ENCODE data around the gene ZMAT5.
A peak's percentile ranks its signal among the peaks of the same experiment; 100 is the strongest.

Gene ZMAT5

DNA sequence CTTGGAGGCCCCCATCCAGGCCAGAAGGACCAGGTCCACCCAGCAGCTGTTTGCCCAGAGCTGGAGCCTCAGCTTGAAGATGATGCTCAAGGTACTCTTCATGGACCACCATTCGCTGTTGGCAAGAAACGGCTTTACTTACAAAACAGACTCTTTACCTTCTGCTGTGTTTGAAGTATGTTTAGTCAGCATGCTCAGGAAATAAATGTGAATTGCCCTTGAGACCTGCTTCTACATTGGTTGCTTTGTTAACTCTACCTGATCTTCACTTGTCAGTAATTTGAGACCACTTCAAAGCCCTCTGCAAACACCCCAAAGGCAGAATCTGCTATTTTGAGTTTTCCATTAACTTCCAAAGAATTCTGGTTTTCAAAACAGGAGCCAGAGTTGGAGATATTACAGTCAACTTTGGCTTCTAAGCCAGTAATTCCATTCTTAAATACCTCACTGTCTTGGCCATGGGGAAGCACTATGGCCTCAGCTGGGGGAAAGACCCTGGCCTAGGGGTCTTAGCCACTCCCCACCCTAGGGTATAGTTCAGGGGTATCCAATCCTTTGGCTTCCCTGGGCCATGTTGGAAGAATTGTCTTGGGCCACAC lies 3.0 kb upstream of the ZMAT5 start:
- no peak for ATAC-seq (ENCODE audit: insufficient read depth, low read depth)
- Histone ChIP-seq H3K4me2 (ENCODE audit: insufficient read depth, low read length) (no peak overlapping the region), H3K36me3 (ENCODE audit: insufficient read depth, low read length) (peaks cover 20% of the 10 kb centered on the region), H3K27ac (ENCODE audit: low read length) (no peak overlapping the region), H4K20me1 (ENCODE audit: insufficient read depth, low read length) (peaks cover 6% of the 10 kb centered on the region; the same call in 1 of the 2 replicates), H3K9me3 (ENCODE audit: insufficient read depth, low read length, severe bottlenecking) (no peaks in the 10 kb centered on the region), H3K4me3 (ENCODE audit: low read depth in 1 of 2, low read length in 2 of 2) (no peak overlapping the region), H2AFZ (ENCODE audit: low read depth, low read length) (no peak overlapping the region), H3K27me3 (ENCODE audit: insufficient read depth, low read length, poor library complexity) (no peaks in the 10 kb centered on the region), H3K4me1 (ENCODE audit: insufficient read depth, low read length) (peaks cover 29% of the 10 kb centered on the region), H3K9ac (ENCODE audit: low read depth, low read length) (no peak overlapping the region), H3K79me2 (ENCODE audit: insufficient read depth, low read length) (peaks cover 40% of the 10 kb centered on the region)
- no peak for DNase-seq
- no peak for TF ChIP-seq EZH2 (IDR thresholded peaks at IDR 0.05; ENCODE audit: borderline replicate concordance, low read depth, low read length, severe bottlenecking)
- no peak for TF ChIP-seq CTCF (IDR thresholded peaks at IDR 0.05; ENCODE audit: borderline replicate concordance, extremely low read depth, low read length, poor library complexity, severe bottlenecking)

- TF ChIP-seq CTCF (IDR thresholded peaks at IDR 0.05; ENCODE audit: borderline replicate concordance, extremely low read depth, low read length, poor library complexity, severe bottlenecking): no peak
- TF ChIP-seq EZH2 (IDR thresholded peaks at IDR 0.05; ENCODE audit: borderline replicate concordance, low read depth, low read length, severe bottlenecking): no peak
- Histone ChIP-seq H2AFZ (ENCODE audit: low read depth, low read length) (peak overlapping the region; percentile 99), H3K4me2 (ENCODE audit: insufficient read depth, low read length) (peak overlapping the region; percentile 84), H3K4me1 (ENCODE audit: insufficient read depth, low read length) (peaks cover 39% of the 10 kb centered on the region), H3K27ac (ENCODE audit: low read length) (peak overlapping the region; percentile 93), H3K9me3 (ENCODE audit: insufficient read depth, low read length, severe bottlenecking) (no peaks in the 10 kb centered on the region), H3K4me3 (ENCODE audit: low read depth in 1 of 2, low read length in 2 of 2) (peak overlapping the region; percentile 75 to 91), H4K20me1 (ENCODE audit: insufficient read depth, low read length) (peaks cover 6% of the 10 kb centered on the region; the same call in 1 of the 2 replicates), H3K27me3 (ENCODE audit: insufficient read depth, low read length, poor library complexity) (no peaks in the 10 kb centered on the region), H3K36me3 (ENCODE audit: insufficient read depth, low read length) (peaks cover 20% of the 10 kb centered on the region), H3K9ac (ENCODE audit: low read depth, low read length) (peak overlapping the region; percentile 79), H3K79me2 (ENCODE audit: insufficient read depth, low read length) (peaks cover 49% of the 10 kb centered on the region)
- ATAC-seq (ENCODE audit: insufficient read depth, low read depth): no peak
- DNase-seq: no peak
Observed at GRCh38 chr22:29768052-29768693, 1.4 kb upstream of the ZMAT5 start.

DNA sequence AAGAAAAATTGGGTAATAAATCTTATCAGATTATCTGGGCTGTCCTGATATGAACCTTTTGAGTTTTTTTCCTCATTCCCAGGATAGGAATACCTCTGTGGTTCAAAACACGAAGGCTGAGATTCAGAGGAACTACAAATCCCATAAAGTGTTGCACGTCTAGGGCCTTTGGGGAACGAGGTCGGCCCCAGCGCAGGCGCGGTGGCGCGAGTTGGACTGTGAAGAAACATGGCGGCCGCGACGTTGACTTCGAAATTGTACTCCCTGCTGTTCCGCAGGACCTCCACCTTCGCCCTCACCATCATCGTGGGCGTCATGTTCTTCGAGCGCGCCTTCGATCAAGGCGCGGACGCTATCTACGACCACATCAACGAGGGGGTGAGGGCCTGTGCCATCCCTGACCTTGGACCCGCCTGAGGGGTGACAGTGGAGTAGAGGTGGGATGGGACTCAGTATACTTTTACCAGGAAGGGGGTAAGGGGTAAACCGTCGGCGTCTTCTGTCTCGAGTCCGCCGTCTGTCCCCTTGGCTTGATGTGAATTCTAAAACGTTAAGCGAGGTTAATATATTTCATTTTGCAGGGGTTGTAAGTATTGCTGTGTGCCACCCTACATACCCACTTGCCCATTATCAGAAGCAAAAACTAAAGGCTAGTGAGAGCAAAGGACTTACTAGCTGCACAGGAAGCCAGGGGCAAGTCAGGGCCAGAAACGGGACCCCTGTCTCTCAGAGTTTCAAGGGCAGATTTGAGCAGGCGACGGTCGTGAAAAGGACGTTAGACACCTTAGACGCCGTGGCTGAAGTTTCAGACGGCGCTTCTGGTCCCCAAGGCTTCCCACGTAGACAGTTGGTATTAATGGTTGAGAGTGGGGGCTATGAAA lies 604 bp upstream of the ZMAT5 start, which contains the start of gene UQCR10:
UQCR10 (plus strand) TSS at position 199 of the 881 bp plus-strand sequence; CDS start at position 229, 30 bp downstream.
- H2AFZ ChIP-seq (ENCODE audit: low read depth, low read length): peak within 1 kb of the TSS; percentile 99
- H3K9ac ChIP-seq (ENCODE audit: low read depth, low read length): peak within 1 kb of the TSS; percentile 79
- H3K4me2 ChIP-seq (ENCODE audit: insufficient read depth, low read length): peak within 1 kb of the TSS; percentile 84
- no peaks in the 10 kb centered on the region for H3K9me3 ChIP-seq (ENCODE audit: insufficient read depth, low read length, severe bottlenecking)
- H3K27ac ChIP-seq (ENCODE audit: low read length): peak within 1 kb of the TSS; percentile 93
- H3K4me1 ChIP-seq (ENCODE audit: insufficient read depth, low read length): peaks cover 39% of the 10 kb centered on the region
- peaks cover 6% of the 10 kb centered on the region; the same call in 1 of the 2 replicates for H4K20me1 ChIP-seq (ENCODE audit: insufficient read depth, low read length)
- no peaks in the 10 kb centered on the region for H3K27me3 ChIP-seq (ENCODE audit: insufficient read depth, low read length, poor library complexity)
- ATAC-seq (ENCODE audit: insufficient read depth, low read depth) (peak; percentile 79), DNase-seq (peak; percentile 92)
- peaks cover 20% of the 10 kb centered on the region for H3K36me3 ChIP-seq (ENCODE audit: insufficient read depth, low read length)
- peak within 1 kb of the TSS; percentile 88 to 91 for H3K4me3 ChIP-seq (ENCODE audit: low read depth in 1 of 2, low read length in 2 of 2)
- TF ChIP-seq CTCF (IDR thresholded peaks at IDR 0.05; ENCODE audit: borderline replicate concordance, extremely low read depth, low read length, poor library complexity, severe bottlenecking) (no peak), EZH2 (IDR thresholded peaks at IDR 0.05; ENCODE audit: borderline replicate concordance, low read depth, low read length, severe bottlenecking) (no peak)
- peaks cover 49% of the 10 kb centered on the region for H3K79me2 ChIP-seq (ENCODE audit: insufficient read depth, low read length)

Measured in DND-41 (cell line).